PC-3 (cell line): ENCODE results near the gene DIAPH2. TPM values are rescaled to one million over a fixed set of nuclear protein-coding genes. Genes with fewer than 3 reads are reported as not detected.

ENCODE experiments used
- ATAC-seq: fragments of 200-7000 bp; cut with Tn5 transposase; 2 replicates; pipeline ENCODE4 v1.9.1; 2020; ENCODE audit warnings: mild to moderate bottlenecking, moderate library complexity
- BruUV-seq: library from RNA; stranded (reverse); fragments of 400-500 nt; replicated peaks from 2 replicates; lab custom pipeline; 2021; lab: Mats Ljungman, UMichigan
- CTCF ChIA-PET: fragments of 300-600 bp; sonication (Branson Sonifier 250); formaldehyde crosslinking; loops from one replicate; lab custom pipeline; 2022; ENCODE audit warnings: antibody characterized with exemption; lab: Charles Lee
- POLR2A ChIA-PET: fragments of 300-600 bp; sonication (Branson Sonifier 250); formaldehyde crosslinking; loops from one replicate; lab custom pipeline; 2022; ENCODE audit warnings: antibody characterized with exemption; ENCODE audit not compliant: unreplicated experiment; lab: Charles Lee
- DNase-seq: peaks from one replicate; pipeline ENCODE4 v3.0.0-alpha.2; 2015
- H2AFZ ChIP-seq: fragments of 300-600 bp; sonication (generic); 2 replicates; pipeline ENCODE4 v1.6.0; 2016; ENCODE audit warnings: antibody characterized with exemption, low read length
- H3F3A ChIP-seq: fragments of 300-600 bp; sonication (generic); one replicate; pipeline ENCODE4 v1.6.0; 2017; ENCODE audit warnings: antibody characterized with exemption, low read length, control low read depth, mild to moderate bottlenecking; ENCODE audit not compliant: unreplicated experiment
- H3K27ac ChIP-seq: fragments of 300-600 bp; sonication (generic); 2 replicates; pipeline ENCODE4 v1.5.1; 2016; ENCODE audit warnings: mild to moderate bottlenecking, low read length
- H3K27me3 ChIP-seq: fragments of 300-600 bp; sonication (generic); 2 replicates; pipeline ENCODE4 v1.6.1; 2016; ENCODE audit warnings: low read length, mixed read lengths
- H3K36me3 ChIP-seq: fragments of 300-600 bp; sonication (generic); 2 replicates; pipeline ENCODE4 v1.6.1; 2016; ENCODE audit warnings: low read depth, mixed run types, low read length, mixed read lengths
- H3K4me1 ChIP-seq: fragments of 300-600 bp; sonication (generic); 2 replicates; pipeline ENCODE4 v1.5.1; 2016; ENCODE audit warnings: low read length; ENCODE audit not compliant: insufficient read depth
- H3K4me2 ChIP-seq: fragments of 300-600 bp; sonication (generic); 2 replicates; pipeline ENCODE4 v1.6.0; 2016; ENCODE audit warnings: low read length
- H3K4me3 ChIP-seq: fragments of 300-600 bp; sonication (generic); 2 replicates; pipeline ENCODE4 v1.5.1; 2016; ENCODE audit warnings: mild to moderate bottlenecking, low read length, mixed read lengths
- H3K79me2 ChIP-seq: fragments of 300-600 bp; sonication (generic); 2 replicates; pipeline ENCODE4 v1.6.1; 2017; ENCODE audit warnings: low read length, mixed read lengths
- H3K9ac ChIP-seq: fragments of 300-600 bp; sonication (generic); 2 replicates; pipeline ENCODE4 v1.6.0; 2016; ENCODE audit warnings: mild to moderate bottlenecking, low read length
- H3K9me2 ChIP-seq: fragments of 300-600 bp; sonication (generic); replicated peaks from 2 replicates; pipeline ENCODE4 v1.6.1; 2016; ENCODE audit warnings: mixed run types, low read length, mixed read lengths
- H3K9me3 ChIP-seq: fragments of 300-600 bp; sonication (generic); 2 replicates; pipeline ENCODE4 v1.6.1; 2016; ENCODE audit warnings: low read length, mixed read lengths
- H4K20me1 ChIP-seq: fragments of 300-600 bp; sonication (generic); 2 replicates; pipeline ENCODE4 v1.6.1; 2016; ENCODE audit warnings: low read length, mixed read lengths
- EZH2 ChIP-seq: fragments of 300-600 bp; sonication (generic); IDR thresholded peaks from one replicate; pipeline ENCODE4 v1.6.1; 2017; ENCODE audit warnings: antibody characterized with exemption, mild to moderate bottlenecking, low read length; ENCODE audit not compliant: unreplicated experiment
- EZH2phosphoT487 ChIP-seq: fragments of 300-600 bp; sonication (generic); IDR thresholded peaks from 2 replicates; pipeline ENCODE4 v1.6.1; 2018; ENCODE audit warnings: mild to moderate bottlenecking, antibody characterized with exemption, low read length, borderline replicate concordance
- intact Hi-C: fragments of 100-400 bp; cut with micrococcal nuclease; formaldehyde crosslinking; loops from 2 replicates; pipeline ENCODE4 v1.9.0; 2023
- total RNA-seq: library from RNA; depleted of rRNA; stranded (reverse); fragments of >200 nt; gene quantifications from 2 replicates; pipeline ENCODE4 v1.2.3, GENCODE V29; 2014
- TF ChIP-seq, protein P1 (sequence below): fragments of 300-600 bp; sonication (generic); conservative IDR thresholded peaks from 2 replicates; pipeline ENCODE4 v1.5.1; 2017; ENCODE audit warnings: antibody characterized with exemption, low read depth, mild to moderate bottlenecking, low read length

Gene DIAPH2
- total RNA-seq, 1 experiment from 2014 or later, result 15.1 TPM

DNA sequence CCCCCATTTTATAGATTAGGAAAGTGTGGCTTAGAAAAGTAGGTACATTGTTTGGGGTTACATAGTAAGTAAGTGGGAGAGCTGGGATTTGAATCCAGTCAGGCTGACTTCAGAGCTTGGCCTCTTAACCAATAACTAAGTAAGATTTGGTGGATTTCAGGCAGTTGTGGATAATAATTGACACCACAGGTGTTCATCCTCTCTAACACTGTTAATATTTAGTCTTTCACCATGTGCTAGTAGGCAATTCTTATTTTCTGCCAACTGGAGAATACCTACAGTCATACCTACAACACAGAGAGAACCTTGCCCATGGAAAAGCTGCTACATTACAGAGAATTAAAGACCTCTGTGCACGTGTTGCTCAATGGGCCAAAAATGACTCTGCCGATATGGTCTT lies 89.5 kb downstream of the DIAPH2 start:
- Histone ChIP-seq H3K4me3 (no peak overlapping the region), H3K9me2 (no peaks in the 10 kb centered on the region), H3K27me3 (no peaks in the 10 kb centered on the region), H4K20me1 (no peaks in the 10 kb centered on the region), H3F3A (no peaks in the 10 kb centered on the region), H3K79me2 (no peaks in the 10 kb centered on the region), H3K4me1 (peaks cover 10% of the 10 kb centered on the region), H2AFZ (no peak overlapping the region), H3K27ac (no peak overlapping the region), H3K4me2 (no peak overlapping the region), H3K36me3 (no peaks in the 10 kb centered on the region), H3K9me3 (no peaks in the 10 kb centered on the region), H3K9ac (no peak overlapping the region)
- ChIA-PET CTCF (no interaction called here), POLR2A (no interaction called here)
- no peak for DNase-seq
- TF ChIP-seq EZH2phosphoT487 (no peak), EZH2 (no peak)
- TF ChIP-seq, protein P1, sequence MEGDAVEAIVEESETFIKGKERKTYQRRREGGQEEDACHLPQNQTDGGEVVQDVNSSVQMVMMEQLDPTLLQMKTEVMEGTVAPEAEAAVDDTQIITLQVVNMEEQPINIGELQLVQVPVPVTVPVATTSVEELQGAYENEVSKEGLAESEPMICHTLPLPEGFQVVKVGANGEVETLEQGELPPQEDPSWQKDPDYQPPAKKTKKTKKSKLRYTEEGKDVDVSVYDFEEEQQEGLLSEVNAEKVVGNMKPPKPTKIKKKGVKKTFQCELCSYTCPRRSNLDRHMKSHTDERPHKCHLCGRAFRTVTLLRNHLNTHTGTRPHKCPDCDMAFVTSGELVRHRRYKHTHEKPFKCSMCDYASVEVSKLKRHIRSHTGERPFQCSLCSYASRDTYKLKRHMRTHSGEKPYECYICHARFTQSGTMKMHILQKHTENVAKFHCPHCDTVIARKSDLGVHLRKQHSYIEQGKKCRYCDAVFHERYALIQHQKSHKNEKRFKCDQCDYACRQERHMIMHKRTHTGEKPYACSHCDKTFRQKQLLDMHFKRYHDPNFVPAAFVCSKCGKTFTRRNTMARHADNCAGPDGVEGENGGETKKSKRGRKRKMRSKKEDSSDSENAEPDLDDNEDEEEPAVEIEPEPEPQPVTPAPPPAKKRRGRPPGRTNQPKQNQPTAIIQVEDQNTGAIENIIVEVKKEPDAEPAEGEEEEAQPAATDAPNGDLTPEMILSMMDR, result no peak
- ATAC-seq, result no peak
- intact Hi-C loops, result loop anchor here (5.0 kb wide), 2 partner anchors 402 to 913 kb away; no protein-coding TSS in a partner anchor
- no TSS peak for BruUV-seq

DNA sequence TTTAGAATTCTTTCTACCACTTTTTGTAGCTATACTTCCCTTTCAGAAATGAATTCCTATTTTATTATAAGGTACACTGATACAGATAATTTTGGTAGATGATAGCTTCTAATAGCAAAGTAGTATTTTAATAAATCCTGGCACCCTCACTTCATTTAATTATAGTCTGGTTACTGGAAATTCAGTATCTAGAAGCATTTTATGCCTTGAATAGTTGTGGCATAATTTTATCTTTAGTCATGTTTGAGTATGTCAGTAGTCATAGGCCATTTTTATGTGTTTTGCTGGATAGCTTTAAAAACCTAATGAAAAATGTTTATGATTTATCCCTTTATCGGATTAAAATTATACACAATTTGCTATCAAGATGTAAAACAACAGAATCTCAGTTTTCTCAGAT lies 92.3 kb downstream of the DIAPH2 start:
- Histone ChIP-seq H3K36me3 (no peaks in the 10 kb centered on the region), H4K20me1 (no peaks in the 10 kb centered on the region), H3K79me2 (no peaks in the 10 kb centered on the region), H3K4me3 (no peak overlapping the region), H3K27ac (no peak overlapping the region), H3K9me3 (no peaks in the 10 kb centered on the region), H3K4me1 (peaks cover 10% of the 10 kb centered on the region), H3K9me2 (no peaks in the 10 kb centered on the region), H3F3A (no peaks in the 10 kb centered on the region), H2AFZ (no peak overlapping the region), H3K27me3 (no peaks in the 10 kb centered on the region), H3K4me2 (peak overlapping the region; percentile 36; the same call in 1 of the 2 replicates), H3K9ac (no peak overlapping the region)
- ChIA-PET CTCF (no interaction called here), POLR2A (no interaction called here)
- no TSS peak for BruUV-seq
- intact Hi-C loops, result no loop called here
- ATAC-seq (peak; percentile 31; the same call in 1 of the 2 replicates), DNase-seq (peak; percentile 38)
- TF ChIP-seq EZH2 (no peak), EZH2phosphoT487 (no peak)
- TF ChIP-seq, protein P1, result no peak

DNA sequence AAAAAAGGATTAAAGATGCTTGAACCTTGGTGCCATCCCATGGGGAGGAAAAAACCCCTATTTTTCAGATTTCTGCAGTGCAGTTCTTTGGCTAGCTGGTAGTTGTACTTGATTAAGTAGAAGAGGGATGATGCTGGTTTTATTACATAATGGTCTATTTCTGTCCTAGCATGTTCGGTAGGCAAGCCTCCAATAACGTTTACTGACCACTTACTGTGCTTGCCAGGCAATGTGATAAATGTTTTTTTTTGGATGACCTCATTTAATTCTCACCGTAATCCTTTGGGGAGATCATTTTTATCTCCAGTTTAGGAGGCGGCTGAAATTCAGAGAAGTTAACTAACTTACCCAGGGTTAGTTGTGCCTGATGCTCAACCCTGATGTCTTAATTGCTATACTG lies 106.9 kb downstream of the DIAPH2 start:
- Histone ChIP-seq H2AFZ (no peak overlapping the region), H3F3A (no peaks in the 10 kb centered on the region), H4K20me1 (no peaks in the 10 kb centered on the region), H3K79me2 (no peaks in the 10 kb centered on the region), H3K9ac (no peak overlapping the region), H3K36me3 (no peaks in the 10 kb centered on the region), H3K27ac (no peak overlapping the region), H3K4me3 (no peak overlapping the region), H3K9me2 (no peaks in the 10 kb centered on the region), H3K27me3 (no peaks in the 10 kb centered on the region), H3K9me3 (no peaks in the 10 kb centered on the region), H3K4me2 (no peak overlapping the region), H3K4me1 (no peaks in the 10 kb centered on the region)
- intact Hi-C loops, result no loop called here
- POLR2A ChIA-PET, result no interaction called here
- CTCF ChIA-PET, result no interaction called here
- no TSS peak for BruUV-seq
- no peak for TF ChIP-seq EZH2
- TF ChIP-seq EZH2phosphoT487, result no peak
- TF ChIP-seq, protein P1, result no peak
- ATAC-seq (no peak), DNase-seq (no peak)
